Measurements from ENCODE around the gene BOD1L2.

DNA sequence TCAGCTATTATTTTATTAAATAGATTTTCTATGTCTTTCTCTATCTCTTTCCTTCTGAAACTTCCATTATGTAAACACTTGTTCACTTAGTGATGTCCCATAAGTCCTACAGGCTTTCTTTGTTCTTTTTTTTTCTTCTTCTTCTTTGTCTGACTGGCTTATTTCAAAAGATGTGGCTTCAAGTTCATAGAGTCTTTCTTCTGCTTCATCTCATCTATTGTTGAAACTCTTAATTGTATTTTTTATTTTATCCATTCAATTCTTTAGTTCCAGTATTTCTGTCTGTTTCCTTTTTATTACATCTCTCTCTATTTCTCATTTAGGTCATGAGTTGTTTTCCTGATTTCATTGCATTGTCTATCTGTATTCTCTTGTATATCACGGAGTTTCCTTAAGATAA lies 38.5 kb downstream of the BOD1L2 start:
- TF ChIP-seq, protein P1, sequence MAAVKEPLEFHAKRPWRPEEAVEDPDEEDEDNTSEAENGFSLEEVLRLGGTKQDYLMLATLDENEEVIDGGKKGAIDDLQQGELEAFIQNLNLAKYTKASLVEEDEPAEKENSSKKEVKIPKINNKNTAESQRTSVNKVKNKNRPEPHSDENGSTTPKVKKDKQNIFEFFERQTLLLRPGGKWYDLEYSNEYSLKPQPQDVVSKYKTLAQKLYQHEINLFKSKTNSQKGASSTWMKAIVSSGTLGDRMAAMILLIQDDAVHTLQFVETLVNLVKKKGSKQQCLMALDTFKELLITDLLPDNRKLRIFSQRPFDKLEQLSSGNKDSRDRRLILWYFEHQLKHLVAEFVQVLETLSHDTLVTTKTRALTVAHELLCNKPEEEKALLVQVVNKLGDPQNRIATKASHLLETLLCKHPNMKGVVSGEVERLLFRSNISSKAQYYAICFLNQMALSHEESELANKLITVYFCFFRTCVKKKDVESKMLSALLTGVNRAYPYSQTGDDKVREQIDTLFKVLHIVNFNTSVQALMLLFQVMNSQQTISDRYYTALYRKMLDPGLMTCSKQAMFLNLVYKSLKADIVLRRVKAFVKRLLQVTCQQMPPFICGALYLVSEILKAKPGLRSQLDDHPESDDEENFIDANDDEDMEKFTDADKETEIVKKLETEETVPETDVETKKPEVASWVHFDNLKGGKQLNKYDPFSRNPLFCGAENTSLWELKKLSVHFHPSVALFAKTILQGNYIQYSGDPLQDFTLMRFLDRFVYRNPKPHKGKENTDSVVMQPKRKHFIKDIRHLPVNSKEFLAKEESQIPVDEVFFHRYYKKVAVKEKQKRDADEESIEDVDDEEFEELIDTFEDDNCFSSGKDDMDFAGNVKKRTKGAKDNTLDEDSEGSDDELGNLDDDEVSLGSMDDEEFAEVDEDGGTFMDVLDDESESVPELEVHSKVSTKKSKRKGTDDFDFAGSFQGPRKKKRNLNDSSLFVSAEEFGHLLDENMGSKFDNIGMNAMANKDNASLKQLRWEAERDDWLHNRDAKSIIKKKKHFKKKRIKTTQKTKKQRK (IDR thresholded peaks at IDR 0.05; ENCODE audit: low read length) = no peak
- no peak for TF ChIP-seq CBX5 (CRISPR knock-in tag; IDR thresholded peaks at IDR 0.05; ENCODE audit: borderline replicate concordance)
- TF ChIP-seq, protein P2, sequence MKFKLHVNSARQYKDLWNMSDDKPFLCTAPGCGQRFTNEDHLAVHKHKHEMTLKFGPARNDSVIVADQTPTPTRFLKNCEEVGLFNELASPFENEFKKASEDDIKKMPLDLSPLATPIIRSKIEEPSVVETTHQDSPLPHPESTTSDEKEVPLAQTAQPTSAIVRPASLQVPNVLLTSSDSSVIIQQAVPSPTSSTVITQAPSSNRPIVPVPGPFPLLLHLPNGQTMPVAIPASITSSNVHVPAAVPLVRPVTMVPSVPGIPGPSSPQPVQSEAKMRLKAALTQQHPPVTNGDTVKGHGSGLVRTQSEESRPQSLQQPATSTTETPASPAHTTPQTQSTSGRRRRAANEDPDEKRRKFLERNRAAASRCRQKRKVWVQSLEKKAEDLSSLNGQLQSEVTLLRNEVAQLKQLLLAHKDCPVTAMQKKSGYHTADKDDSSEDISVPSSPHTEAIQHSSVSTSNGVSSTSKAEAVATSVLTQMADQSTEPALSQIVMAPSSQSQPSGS (CRISPR knock-in tag; IDR thresholded peaks at IDR 0.05) = no peak
